NCI-H345 treated with DMSO at 0.1 percent for 48 hours (cell line): ENCODE data around the gene ELFN2.

ENCODE experiments used
- DNase-seq: peaks from one replicate; lab custom pipeline; 2025; ENCODE audit not compliant: unreplicated experiment; lab: John Stamatoyannopoulos, UW

ELFN2 gene

GRCh38 chr22:37454857-37455686 lies 27.8 kb upstream of the ELFN2 start:
- no peak for DNase-seq

GRCh38 chr22:37453696-37454095 lies 26.4 kb upstream of the ELFN2 start:
- DNase-seq, result no peak

- DNase-seq, result no peak
These were observed 23.9 kb upstream of the ELFN2 start for GRCh38 chr22:37451218-37451617.

- no peak for DNase-seq
These were observed 22.2 kb upstream of the ELFN2 start for GRCh38 chr22:37449331-37450001.

- DNase-seq, result peak; percentile 57
These were observed 21.3 kb upstream of the ELFN2 start for GRCh38 chr22:37448516-37449127.

- no peak for DNase-seq
These were observed 18.2 kb upstream of the ELFN2 start for GRCh38 chr22:37445501-37445900.

- DNase-seq, result no peak
These were observed 16.7 kb upstream of the ELFN2 start for GRCh38 chr22:37443977-37444376.

GRCh38 chr22:37443086-37443485 lies 15.8 kb upstream of the ELFN2 start:
- no peak for DNase-seq

- no peak for DNase-seq
These were observed 15.3 kb upstream of the ELFN2 start for GRCh38 chr22:37442537-37442936.

- no peak for DNase-seq
These were observed 14.9 kb upstream of the ELFN2 start for GRCh38 chr22:37442135-37442534.

- DNase-seq, result no peak
These were observed 13.6 kb upstream of the ELFN2 start for GRCh38 chr22:37440875-37441274.

- peak; percentile 20 for DNase-seq
These were observed 12.1 kb upstream of the ELFN2 start for GRCh38 chr22:37439347-37439746.

GRCh38 chr22:37435970-37436603 lies 8.8 kb upstream of the ELFN2 start:
- DNase-seq, result no peak

- no peak for DNase-seq
These were observed 6.5 kb upstream of the ELFN2 start for GRCh38 chr22:37433786-37434185.

- no peak for DNase-seq
These were observed 5.4 kb upstream of the ELFN2 start for GRCh38 chr22:37432708-37433054.

- DNase-seq, result no peak
These were observed 4.8 kb upstream of the ELFN2 start for GRCh38 chr22:37431801-37432707.

- DNase-seq, result no peak
These were observed 4.1 kb upstream of the ELFN2 start for GRCh38 chr22:37431366-37431765.

GRCh38 chr22:37430941-37431340 lies 3.7 kb upstream of the ELFN2 start:
- DNase-seq, result no peak

- DNase-seq, result no peak
These were observed 1.6 kb upstream of the ELFN2 start for GRCh38 chr22:37428649-37429586.
